Parathyroid adenoma (tissue), 2 donors: ENCODE data around the gene PIP5K1C.
A peak's percentile ranks its signal among the peaks of the same experiment; 100 is the strongest.
"Not testable (repeated sequence)": the region's sequence is repeated elsewhere in the genome, so short reads cannot be mapped to it uniquely, and the experiment has no call there.

Source experiments
- H2AFZ ChIP-seq: fragments of 300-600 bp; sonication (generic); one replicate; pipeline ENCODE4 v1.7.0; 2017; ENCODE audit warnings: antibody characterized with exemption, mild to moderate bottlenecking
- H3K27ac ChIP-seq: fragments of 300-600 bp; sonication (generic); one replicate; pipeline ENCODE4 v1.7.0; 2017
- H3K27me3 ChIP-seq: fragments of 300-600 bp; sonication (generic); one replicate; pipeline ENCODE4 v1.7.0; 2017; ENCODE audit warnings: low read length; ENCODE audit not compliant: control insufficient read depth, insufficient read depth
- H3K36me3 ChIP-seq: fragments of 300-600 bp; sonication (generic); one replicate; pipeline ENCODE4 v1.7.0; 2017; ENCODE audit warnings: low read length; ENCODE audit not compliant: control insufficient read depth, insufficient read depth
- H3K4me1 ChIP-seq: fragments of 300-600 bp; sonication (generic); one replicate; pipeline ENCODE4 v1.7.0; 2017; ENCODE audit warnings: control low read depth
- H3K4me2 ChIP-seq: fragments of 300-600 bp; sonication (generic); one replicate; pipeline ENCODE4 v1.7.0; 2017; ENCODE audit warnings: low read length
- H3K4me3 ChIP-seq: fragments of 300-600 bp; sonication (generic); one replicate; pipeline ENCODE4 v1.7.0; 2017; ENCODE audit warnings: low read depth, low read length
- H3K79me2 ChIP-seq: fragments of 300-600 bp; sonication (generic); one replicate; pipeline ENCODE4 v1.7.0; 2017; ENCODE audit warnings: control low read depth
- H3K9ac ChIP-seq: fragments of 300-600 bp; sonication (generic); one replicate; pipeline ENCODE4 v1.7.0; 2017; ENCODE audit warnings: mild to moderate bottlenecking
- H3K9me3 ChIP-seq: fragments of 300-600 bp; sonication (generic); one replicate; pipeline ENCODE4 v1.7.0; 2017; ENCODE audit warnings: low read length; ENCODE audit not compliant: control insufficient read depth
- TF ChIP-seq, protein P1 (sequence below): fragments of 300-600 bp; sonication (generic); IDR thresholded peaks from one replicate; pipeline ENCODE4 v1.7.0; 2017; ENCODE audit warnings: antibody characterized with exemption, mild to moderate bottlenecking
- donor health status: primary hyperparathyroidism.

The PIP5K1C gene

DNA sequence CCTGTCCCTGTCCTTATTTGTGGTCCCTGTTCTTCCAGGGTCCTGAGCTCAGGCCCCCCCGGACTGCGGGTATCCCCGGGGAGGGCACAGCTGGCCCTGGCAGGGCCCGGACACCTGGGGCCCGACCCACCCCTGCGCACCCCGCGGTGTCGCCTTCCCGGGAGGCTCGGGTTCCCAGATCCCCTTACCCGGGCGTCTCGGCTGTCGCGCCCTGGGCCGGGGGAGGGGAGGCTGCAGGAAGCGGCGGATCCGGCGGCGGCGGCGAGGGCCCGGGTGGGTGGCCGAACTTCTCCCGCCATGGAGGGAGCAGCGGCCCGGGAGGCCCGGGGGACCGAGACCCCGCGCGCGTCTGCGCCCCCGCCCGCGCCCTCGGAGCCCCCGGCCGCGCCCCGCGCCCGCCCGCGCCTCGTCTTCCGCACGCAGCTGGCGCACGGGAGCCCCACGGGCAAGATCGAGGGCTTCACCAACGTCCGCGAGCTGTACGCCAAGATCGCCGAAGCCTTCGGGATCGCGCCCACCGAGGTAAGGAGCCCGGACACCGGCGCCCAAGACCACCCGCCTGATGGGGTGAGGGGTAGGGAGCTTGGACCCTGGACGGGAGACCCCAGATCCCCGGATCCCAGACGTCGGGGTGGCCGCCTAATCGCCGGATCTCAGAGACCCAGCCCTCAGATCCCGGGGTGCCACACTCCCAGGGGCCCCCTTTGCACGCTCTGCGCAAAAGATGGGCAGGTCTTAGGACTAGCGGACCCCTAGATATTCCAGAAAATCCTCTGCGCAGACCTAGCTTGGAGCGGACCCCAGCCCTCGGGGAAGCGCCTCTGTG is 114.8 kb downstream of the PIP5K1C start, which contains the start of gene GIPC3:
Gene GIPC3 (plus strand): TSS at position 178 of the 826 bp plus-strand sequence. CDS start 120 bp downstream, at position 298.
- H3K9me3 ChIP-seq, result no peaks in the 10 kb centered on the region
- peak within 1 kb of the TSS; percentile 77 for H3K4me2 ChIP-seq

DNA sequence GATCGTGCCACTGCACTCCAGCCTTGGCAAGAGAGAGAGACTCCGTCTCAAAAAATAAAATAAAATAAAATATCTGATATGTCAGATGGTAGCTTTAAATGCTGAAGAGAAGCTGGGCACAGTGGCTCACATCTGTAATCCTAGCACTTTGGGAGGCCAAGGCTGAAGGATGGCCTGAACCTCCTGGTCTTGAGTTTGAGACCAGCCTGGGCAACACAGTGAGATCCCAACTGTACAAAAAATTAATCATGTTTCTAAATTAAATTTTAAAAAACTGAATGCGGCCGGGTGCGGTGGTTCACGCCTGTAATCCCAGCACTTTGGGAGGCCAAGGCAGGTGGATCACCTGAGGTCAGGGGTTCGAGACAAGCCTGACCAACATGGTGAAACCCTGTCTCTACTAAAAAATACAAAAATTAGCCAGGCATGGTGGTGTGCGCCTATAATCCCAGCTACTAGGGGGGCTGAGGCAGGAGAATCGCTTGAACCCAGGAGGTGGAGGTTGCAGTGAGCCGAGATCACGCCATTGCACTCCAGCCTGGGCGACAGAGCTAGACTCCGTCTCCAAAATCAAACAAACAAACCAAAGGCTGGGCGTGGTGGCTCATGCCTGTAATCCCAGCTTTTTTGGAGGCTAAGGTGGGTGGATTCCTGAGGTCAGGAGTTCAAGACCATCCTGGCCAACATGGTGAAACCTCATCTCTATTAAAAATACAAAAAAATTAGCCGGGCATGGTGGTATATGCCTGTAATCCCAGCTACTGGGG is 116.0 kb downstream of the PIP5K1C start:
- H3K36me3 ChIP-seq, H3K27ac ChIP-seq, H3K4me3 ChIP-seq, H3K27me3 ChIP-seq, H3K4me1 ChIP-seq, H3K4me2 ChIP-seq, H3K9ac ChIP-seq, H2AFZ ChIP-seq, H3K79me2 ChIP-seq, H3K9me3 ChIP-seq: not testable (repeated sequence)

More for the DNA sequence above, 114.8 kb downstream of the PIP5K1C start, which contains the start of gene GIPC3:
- H2AFZ ChIP-seq, result peak within 1 kb of the TSS; percentile 46
- H3K36me3 ChIP-seq, result no peaks in the 10 kb centered on the region
- no peak within 1 kb of the TSS for H3K9ac ChIP-seq
- no peaks in the 10 kb centered on the region for H3K27me3 ChIP-seq
- H3K4me3 ChIP-seq, result peak within 1 kb of the TSS; percentile 33
- TF ChIP-seq, protein P1, sequence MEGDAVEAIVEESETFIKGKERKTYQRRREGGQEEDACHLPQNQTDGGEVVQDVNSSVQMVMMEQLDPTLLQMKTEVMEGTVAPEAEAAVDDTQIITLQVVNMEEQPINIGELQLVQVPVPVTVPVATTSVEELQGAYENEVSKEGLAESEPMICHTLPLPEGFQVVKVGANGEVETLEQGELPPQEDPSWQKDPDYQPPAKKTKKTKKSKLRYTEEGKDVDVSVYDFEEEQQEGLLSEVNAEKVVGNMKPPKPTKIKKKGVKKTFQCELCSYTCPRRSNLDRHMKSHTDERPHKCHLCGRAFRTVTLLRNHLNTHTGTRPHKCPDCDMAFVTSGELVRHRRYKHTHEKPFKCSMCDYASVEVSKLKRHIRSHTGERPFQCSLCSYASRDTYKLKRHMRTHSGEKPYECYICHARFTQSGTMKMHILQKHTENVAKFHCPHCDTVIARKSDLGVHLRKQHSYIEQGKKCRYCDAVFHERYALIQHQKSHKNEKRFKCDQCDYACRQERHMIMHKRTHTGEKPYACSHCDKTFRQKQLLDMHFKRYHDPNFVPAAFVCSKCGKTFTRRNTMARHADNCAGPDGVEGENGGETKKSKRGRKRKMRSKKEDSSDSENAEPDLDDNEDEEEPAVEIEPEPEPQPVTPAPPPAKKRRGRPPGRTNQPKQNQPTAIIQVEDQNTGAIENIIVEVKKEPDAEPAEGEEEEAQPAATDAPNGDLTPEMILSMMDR, result no peak
- no peaks in the 10 kb centered on the region for H3K4me1 ChIP-seq
- no peak within 1 kb of the TSS for H3K27ac ChIP-seq
- H3K79me2 ChIP-seq, result no peaks in the 10 kb centered on the region

DNA sequence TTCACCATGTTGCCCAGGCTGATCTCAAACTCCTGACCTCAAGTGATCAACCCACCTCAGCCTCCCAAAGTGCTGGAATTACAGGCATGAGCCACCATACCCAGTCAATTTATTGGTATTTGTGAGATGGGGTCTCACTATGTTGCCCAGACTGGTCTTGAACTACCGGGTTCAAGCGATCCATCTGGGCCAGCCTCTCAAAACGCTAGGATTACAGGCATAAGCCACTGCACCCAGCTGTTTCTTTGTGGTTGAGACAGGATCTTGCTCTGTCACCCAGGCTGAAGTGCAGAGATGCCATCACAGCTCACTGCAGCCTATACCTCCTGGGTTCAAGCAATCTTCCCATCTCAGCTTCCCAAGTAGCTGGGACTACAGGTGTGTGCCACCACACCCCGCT is 118.5 kb downstream of the PIP5K1C start:
- H3K27ac ChIP-seq, H3K4me2 ChIP-seq, H3K9me3 ChIP-seq, H3K27me3 ChIP-seq, H3K4me1 ChIP-seq, H2AFZ ChIP-seq, H3K4me3 ChIP-seq, H3K79me2 ChIP-seq, H3K36me3 ChIP-seq, H3K9ac ChIP-seq: not testable (repeated sequence)
